Activated CD4-positive, alpha-beta memory T cell treated with anti-CD3 and anti-CD28 coated beads for 36 hours (primary cell): ENCODE results near the gene TENT4B. TPM values are rescaled to one million over a fixed set of nuclear protein-coding genes. Genes with fewer than 3 reads are reported as not detected.
"Not testable (repeated sequence)": the region's sequence is repeated elsewhere in the genome, so short reads cannot be mapped to it uniquely, and the experiment has no call there.

Source experiments
- CTCF ChIA-PET: fragments of 350-600 bp; sonication (Branson Sonifier 250); formaldehyde crosslinking; loops from one replicate; lab custom pipeline; 2021; ENCODE audit warnings: antibody characterized with exemption, inconsistent platforms; lab: Charles Lee
- POLR2A ChIA-PET: fragments of 350-600 bp; sonication (Branson Sonifier 250); formaldehyde crosslinking; loops from one replicate; lab custom pipeline; 2021; ENCODE audit warnings: antibody characterized with exemption; lab: Charles Lee
- DNase-seq: peaks from one replicate; pipeline ENCODE4 v3.0.0-alpha.2; 2020
- H3K27ac Mint-ChIP-seq: one replicate; pipeline ENCODE4 v1.8.0; 2021; ENCODE audit warnings: mixed read lengths
- H3K27me3 Mint-ChIP-seq: one replicate; pipeline ENCODE4 v1.8.0; 2021; ENCODE audit warnings: mixed read lengths
- H3K36me3 Mint-ChIP-seq: one replicate; pipeline ENCODE4 v1.8.0; 2021; ENCODE audit warnings: mixed read lengths
- H3K4me1 Mint-ChIP-seq: one replicate; pipeline ENCODE4 v1.8.0; 2021; ENCODE audit warnings: low read depth, mixed read lengths
- H3K4me3 Mint-ChIP-seq: one replicate; pipeline ENCODE4 v1.8.0; 2021; ENCODE audit warnings: mild to moderate bottlenecking, mixed read lengths
- H3K9me3 Mint-ChIP-seq: one replicate; pipeline ENCODE4 v1.8.0; 2021; ENCODE audit warnings: mixed read lengths
- intact Hi-C: fragments of 100-400 bp; cut with micrococcal nuclease; formaldehyde crosslinking; loops from one replicate; pipeline ENCODE4 v1.15.1; 2023
- total RNA-seq, 2 experiments: library from RNA; stranded (reverse); gene quantifications; one replicate each; pipeline ENCODE4 v1.2.3, GENCODE V29; 2021

Gene TENT4B
- total RNA-seq = 10 to 100 TPM; 14.4 to 14.8 TPM

GRCh38 chr16:50152807-50153595 lies at the start of gene TENT4B:
TENT4B (plus strand) TSS chr16:50153306; CDS start chr16:50153622, 316 bp downstream.
- H3K27ac Mint-ChIP-seq = peak within 1 kb of the TSS; percentile 91
- ChIA-PET POLR2A (interaction anchor here (1.2 to 1.6 kb wide), 3 partner anchors 8 to 128 kb away, joined by 3 to 9 read pairs (median 8); partner anchors contain the start of gene CNEP1R1), CTCF (interaction anchor here (1.0 to 2.5 kb wide), 3 partner anchors 58 to 85 kb away, joined by 3 to 21 read pairs (median 3); no protein-coding TSS in a partner anchor)
- H3K4me3 Mint-ChIP-seq = peak within 1 kb of the TSS; percentile 80
- peaks cover 32% of the 10 kb centered on the region for H3K4me1 Mint-ChIP-seq
- no peaks in the 10 kb centered on the region for H3K27me3 Mint-ChIP-seq
- DNase-seq = peak; percentile 90
- no peaks in the 10 kb centered on the region for H3K36me3 Mint-ChIP-seq
- intact Hi-C loops = loop anchor here (1.0 to 5.0 kb wide), 7 partner anchors 32 to 1541 kb away; partner anchors contain the start of genes N4BP1 and SNX20
- no peaks in the 10 kb centered on the region for H3K9me3 Mint-ChIP-seq

- CTCF ChIA-PET = interaction anchor here (1.5 to 1.6 kb wide), 2 partner anchors 18 to 79 kb away, joined by 3 to 9 read pairs; partner anchors contain the start of gene CNEP1R1
- peaks cover 5% of the 10 kb centered on the region for H3K4me1 Mint-ChIP-seq
- H3K27me3 Mint-ChIP-seq = no peaks in the 10 kb centered on the region
- H3K4me3 Mint-ChIP-seq = no peak overlapping the region
- intact Hi-C loops = loop anchor here (2.0 kb wide), 1 partner anchor 37 kb away; no protein-coding TSS in a partner anchor
- POLR2A ChIA-PET = no interaction called here
- peaks cover 38% of the 10 kb centered on the region for H3K36me3 Mint-ChIP-seq
- no peak for DNase-seq
- no peak overlapping the region for H3K27ac Mint-ChIP-seq
- no peaks in the 10 kb centered on the region for H3K9me3 Mint-ChIP-seq
These were observed 49.3 kb upstream of the TENT4B start for GRCh38 chr16:50103764-50104163.

GRCh38 chr16:50114357-50115129 lies 38.6 kb upstream of the TENT4B start:
- H3K4me3 Mint-ChIP-seq = no peak overlapping the region
- no peak overlapping the region for H3K27ac Mint-ChIP-seq
- intact Hi-C loops = no loop called here
- H3K27me3 Mint-ChIP-seq = no peaks in the 10 kb centered on the region
- ChIA-PET POLR2A (interaction anchor here (0.7 kb wide), 1 partner anchor 12 kb away, joined by 3 read pairs; no protein-coding TSS in a partner anchor), CTCF (no interaction called here)
- no peak for DNase-seq
- H3K36me3 Mint-ChIP-seq = no peaks in the 10 kb centered on the region
- H3K9me3 Mint-ChIP-seq = no peaks in the 10 kb centered on the region
- no peaks in the 10 kb centered on the region for H3K4me1 Mint-ChIP-seq

GRCh38 chr16:50120711-50121110 lies 32.4 kb upstream of the TENT4B start:
- POLR2A ChIA-PET = interaction anchor here (1.9 kb wide), 1 partner anchor 55 kb away, joined by 4 read pairs; the partner anchor contains the start of gene HEATR3
- CTCF ChIA-PET = interaction anchor here (0.7 to 1.6 kb wide), 5 partner anchors 18 to 96 kb away, joined by 3 to 6 read pairs (median 3); partner anchors contain the start of gene CNEP1R1
- no peaks in the 10 kb centered on the region for H3K9me3 Mint-ChIP-seq
- intact Hi-C loops = loop anchor here (1.0 to 5.0 kb wide), 3 partner anchors 32 to 95 kb away; partner anchors contain the start of gene CNEP1R1
- no peak overlapping the region for H3K4me3 Mint-ChIP-seq
- peaks cover 15% of the 10 kb centered on the region for H3K4me1 Mint-ChIP-seq
- no peak for DNase-seq
- no peaks in the 10 kb centered on the region for H3K27me3 Mint-ChIP-seq
- no peak overlapping the region for H3K27ac Mint-ChIP-seq
- no peaks in the 10 kb centered on the region for H3K36me3 Mint-ChIP-seq

GRCh38 chr16:50121278-50121677 lies 31.8 kb upstream of the TENT4B start:
- intact Hi-C loops = loop anchor here (1.0 to 5.0 kb wide), 3 partner anchors 31 to 96 kb away; partner anchors contain the start of gene CNEP1R1
- Mint-ChIP-seq H3K36me3 (no peaks in the 10 kb centered on the region), H3K27me3 (no peaks in the 10 kb centered on the region), H3K4me1 (peaks cover 15% of the 10 kb centered on the region), H3K9me3 (no peaks in the 10 kb centered on the region), H3K4me3 (no peak overlapping the region), H3K27ac (peak overlapping the region; percentile 10)
- ChIA-PET POLR2A (interaction anchor here (1.0 to 1.9 kb wide), 3 partner anchors 19 to 55 kb away, joined by 3 to 4 read pairs (median 4); partner anchors contain the start of gene HEATR3), CTCF (interaction anchor here (0.7 to 1.6 kb wide), 5 partner anchors 18 to 248 kb away, joined by 3 to 6 read pairs (median 3); partner anchors contain the start of gene CNEP1R1)
- DNase-seq = peak; percentile 38

- CTCF ChIA-PET = interaction anchor here (0.6 to 1.6 kb wide), 4 partner anchors 19 to 248 kb away, joined by 3 to 6 read pairs (median 3); partner anchors contain the start of gene CNEP1R1
- H3K27ac Mint-ChIP-seq = peak overlapping the region; percentile 10
- H3K36me3 Mint-ChIP-seq = no peaks in the 10 kb centered on the region
- no peaks in the 10 kb centered on the region for H3K9me3 Mint-ChIP-seq
- peaks cover 15% of the 10 kb centered on the region for H3K4me1 Mint-ChIP-seq
- no peak overlapping the region for H3K4me3 Mint-ChIP-seq
- H3K27me3 Mint-ChIP-seq = no peaks in the 10 kb centered on the region
- intact Hi-C loops = loop anchor here (1.0 to 5.0 kb wide), 4 partner anchors 30 to 97 kb away; partner anchors contain the start of gene CNEP1R1
- DNase-seq = peak; percentile 81
- POLR2A ChIA-PET = interaction anchor here (1.0 to 1.9 kb wide), 3 partner anchors 19 to 56 kb away, joined by 3 to 4 read pairs (median 4); partner anchors contain the start of gene HEATR3
These were observed 31.2 kb upstream of the TENT4B start for GRCh38 chr16:50121721-50122445.

GRCh38 chr16:50123417-50123816 lies 29.7 kb upstream of the TENT4B start:
- H3K27me3 Mint-ChIP-seq = no peaks in the 10 kb centered on the region
- H3K27ac Mint-ChIP-seq = no peak overlapping the region
- no peak overlapping the region for H3K4me3 Mint-ChIP-seq
- no peak for DNase-seq
- intact Hi-C loops = loop anchor here (5.0 kb wide), 1 partner anchor 49 kb away; no protein-coding TSS in a partner anchor
- H3K36me3 Mint-ChIP-seq = no peaks in the 10 kb centered on the region
- ChIA-PET POLR2A (interaction anchor here (0.6 kb wide), 1 partner anchor 54 kb away, joined by 4 read pairs; no protein-coding TSS in a partner anchor), CTCF (interaction anchor here (1.8 kb wide), 1 partner anchor 55 kb away, joined by 4 read pairs; no protein-coding TSS in a partner anchor)
- H3K4me1 Mint-ChIP-seq = peaks cover 15% of the 10 kb centered on the region
- no peaks in the 10 kb centered on the region for H3K9me3 Mint-ChIP-seq

- CTCF ChIA-PET = interaction anchor here (1.3 to 1.8 kb wide), 2 partner anchors 57 to 86 kb away, joined by 3 to 4 read pairs; no protein-coding TSS in a partner anchor
- POLR2A ChIA-PET = no interaction called here
- intact Hi-C loops = loop anchor here (5.0 kb wide), 1 partner anchor 48 kb away; no protein-coding TSS in a partner anchor
These were observed 28.3 kb upstream of the TENT4B start for GRCh38 chr16:50124769-50125168.

GRCh38 chr16:50126183-50126582 lies 26.9 kb upstream of the TENT4B start:
- Mint-ChIP-seq H3K36me3 (no peaks in the 10 kb centered on the region), H3K27me3 (no peaks in the 10 kb centered on the region), H3K4me3 (no peak overlapping the region), H3K9me3 (no peaks in the 10 kb centered on the region), H3K4me1 (peaks cover 14% of the 10 kb centered on the region), H3K27ac (no peak overlapping the region)
- intact Hi-C loops = no loop called here
- CTCF ChIA-PET = no interaction called here
- POLR2A ChIA-PET = no interaction called here
- DNase-seq = no peak

More at GRCh38 chr16:50124769-50125168, 28.3 kb upstream of the TENT4B start:
- DNase-seq = no peak
- Mint-ChIP-seq H3K9me3 (no peaks in the 10 kb centered on the region), H3K4me3 (no peak overlapping the region), H3K27ac (no peak overlapping the region), H3K36me3 (no peaks in the 10 kb centered on the region), H3K4me1 (peaks cover 15% of the 10 kb centered on the region), H3K27me3 (no peaks in the 10 kb centered on the region)

- POLR2A ChIA-PET, intact Hi-C loops, H3K9me3 Mint-ChIP-seq, H3K27me3 Mint-ChIP-seq, H3K4me1 Mint-ChIP-seq, H3K27ac Mint-ChIP-seq, H3K4me3 Mint-ChIP-seq, DNase-seq, H3K36me3 Mint-ChIP-seq: not testable (repeated sequence)
- CTCF ChIA-PET = interaction anchor here (1.0 kb wide), 2 partner anchors 9 to 78 kb away, joined by 3 read pairs; no protein-coding TSS in a partner anchor
These were observed 20.5 kb upstream of the TENT4B start for GRCh38 chr16:50132571-50132970.
